OCI-LY7 (cell line): Measurements from ENCODE around the gene NOL9. TPM values are rescaled to one million over a fixed set of nuclear protein-coding genes. Genes with fewer than 3 reads are reported as not detected.

Source experiments
- BruUV-seq: library from RNA; stranded (reverse); fragments of 400-500 nt; replicated peaks from 2 replicates; lab custom pipeline; 2021; lab: Mats Ljungman, UMichigan
- CTCF ChIA-PET: fragments of 300-600 bp; sonication (Branson Sonifier 250); formaldehyde crosslinking; loops from one replicate; lab custom pipeline; 2022; ENCODE audit warnings: antibody characterized with exemption; ENCODE audit not compliant: unreplicated experiment; lab: Charles Lee
- POLR2A ChIA-PET: fragments of 300-600 bp; sonication (Branson Sonifier 250); formaldehyde crosslinking; loops from one replicate; lab custom pipeline; 2022; ENCODE audit warnings: antibody characterized with exemption; lab: Charles Lee
- DNase-seq: peaks from one replicate; pipeline ENCODE4 v3.0.0-alpha.2; 2015; ENCODE audit warnings: low spot score
- H2AFZ ChIP-seq: fragments of 200-600 bp; sonication (generic), shearing (Covaris generic); 2 replicates; pipeline ENCODE4 v1.6.1; 2014; ENCODE audit warnings: mild to moderate bottlenecking, antibody characterized with exemption, low read length, moderate library complexity
- H3K27ac ChIP-seq: fragments of 200-600 bp; sonication (generic); 2 replicates; pipeline ENCODE4 v1.5.1; 2014; ENCODE audit warnings: mixed run types, low read depth, mild to moderate bottlenecking, moderate library complexity, low read length, inconsistent platforms; ENCODE audit not compliant: poor library complexity, severe bottlenecking
- H3K36me3 ChIP-seq: fragments of 200-600 bp; sonication (generic); 2 replicates; pipeline ENCODE4 v1.6.1; 2014; ENCODE audit warnings: mild to moderate bottlenecking, antibody characterized with exemption, low read length, moderate library complexity, mixed read lengths; ENCODE audit not compliant: insufficient read depth
- H3K4me1 ChIP-seq: fragments of 200-600 bp; sonication (generic); 2 replicates; pipeline ENCODE4 v1.5.1; 2014; ENCODE audit warnings: mild to moderate bottlenecking, low read length; ENCODE audit not compliant: insufficient read depth, poor library complexity, severe bottlenecking
- H3K4me2 ChIP-seq: fragments of 200-600 bp; sonication (generic); 2 replicates; pipeline ENCODE4 v1.6.1; 2014; ENCODE audit warnings: mild to moderate bottlenecking, low read length
- H3K4me3 ChIP-seq: fragments of 200-600 bp; sonication (generic); 2 replicates; pipeline ENCODE4 v1.5.1; 2014; ENCODE audit warnings: mild to moderate bottlenecking, low read depth, low read length; ENCODE audit not compliant: poor library complexity, severe bottlenecking
- H3K79me2 ChIP-seq: fragments of 200-600 bp; sonication (generic); 2 replicates; pipeline ENCODE4 v1.6.1; 2016; ENCODE audit warnings: low read depth, mild to moderate bottlenecking, low read length, moderate library complexity, mixed read lengths; ENCODE audit not compliant: insufficient read depth
- H3K9me2 ChIP-seq: fragments of 200-600 bp; sonication (generic); 2 replicates; pipeline ENCODE4 v1.6.1; 2016; ENCODE audit warnings: mild to moderate bottlenecking, low read length, mixed read lengths; ENCODE audit not compliant: insufficient read depth
- H3K9me3 ChIP-seq: fragments of 200-600 bp; sonication (generic); 2 replicates; pipeline ENCODE4 v1.6.1; 2014; ENCODE audit warnings: mild to moderate bottlenecking, mixed run types, low read length, mixed read lengths
- H4K20me1 ChIP-seq: fragments of 200-600 bp; sonication (generic); 2 replicates; pipeline ENCODE4 v1.6.1; 2014; ENCODE audit warnings: mild to moderate bottlenecking, antibody characterized with exemption, low read length, moderate library complexity, mixed read lengths; ENCODE audit not compliant: insufficient read depth
- EZH2phosphoT487 ChIP-seq: fragments of 200-600 bp; sonication (generic); IDR thresholded peaks from 2 replicates; pipeline ENCODE4 v1.6.1; 2018; ENCODE audit warnings: low read depth, borderline replicate concordance, mild to moderate bottlenecking, mixed run types, antibody characterized with exemption, low read length, moderate library complexity, mixed read lengths
- intact Hi-C: fragments of 100-400 bp; cut with micrococcal nuclease; formaldehyde crosslinking; loops from one replicate; pipeline ENCODE4 v1.10.0; 2022; ENCODE audit not compliant: unreplicated experiment
- total RNA-seq, 2 experiments: library from RNA; depleted of rRNA in 1 of 2; stranded (reverse); fragments of >200 nt in 1 of 2; shearing (Covaris generic) in 1 of 2; gene quantifications; 2 replicates each; pipeline ENCODE4 v1.2.3, GENCODE V29; 2014 to 2022
- TF ChIP-seq, protein P1 (sequence below): fragments of 200-600 bp; sonication (generic); conservative IDR thresholded peaks from 2 replicates; pipeline ENCODE4 v1.5.1; 2014; ENCODE audit warnings: mild to moderate bottlenecking, antibody characterized with exemption, low read length, moderate library complexity, mixed read lengths

The NOL9 gene
- total RNA-seq, 2 experiments from 2014 or later, result 39.1 to 58.8 TPM

DNA sequence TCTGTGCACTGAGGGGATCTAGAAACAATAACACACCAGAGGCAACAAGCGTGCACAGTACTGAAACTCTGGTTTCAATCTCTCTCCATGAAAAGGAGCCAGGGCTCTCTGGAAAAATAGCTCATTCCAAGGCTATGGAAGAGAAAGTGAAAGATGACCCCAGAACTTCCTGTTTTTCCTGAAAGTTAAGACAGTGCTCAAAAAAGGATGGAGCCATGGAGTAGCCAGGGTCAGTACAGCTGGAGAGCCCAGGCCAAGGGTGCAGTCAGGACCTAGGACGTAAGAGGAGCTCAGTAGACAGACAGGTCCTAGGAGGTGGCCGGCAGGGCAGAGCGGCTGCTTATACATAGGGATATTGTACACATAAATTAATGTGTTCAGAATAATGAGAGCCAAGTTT, 19.1 kb downstream of the NOL9 start:
- Histone ChIP-seq H3K4me1 (no peaks in the 10 kb centered on the region), H3K9me2 (no peaks in the 10 kb centered on the region), H2AFZ (no peak overlapping the region), H3K9me3 (no peaks in the 10 kb centered on the region), H3K4me3 (no peak overlapping the region), H4K20me1 (no peaks in the 10 kb centered on the region), H3K27ac (no peak overlapping the region), H3K4me2 (no peak overlapping the region), H3K36me3 (peaks cover 87% of the 10 kb centered on the region), H3K79me2 (no peaks in the 10 kb centered on the region)
- intact Hi-C loops, result no loop called here
- ChIA-PET CTCF (no interaction called here), POLR2A (interaction anchor here (0.6 to 0.7 kb wide), 2 partner anchors 10 to 17 kb away, joined by 4 read pairs; no protein-coding TSS in a partner anchor)
- no peak for TF ChIP-seq EZH2phosphoT487
- TF ChIP-seq, protein P1, sequence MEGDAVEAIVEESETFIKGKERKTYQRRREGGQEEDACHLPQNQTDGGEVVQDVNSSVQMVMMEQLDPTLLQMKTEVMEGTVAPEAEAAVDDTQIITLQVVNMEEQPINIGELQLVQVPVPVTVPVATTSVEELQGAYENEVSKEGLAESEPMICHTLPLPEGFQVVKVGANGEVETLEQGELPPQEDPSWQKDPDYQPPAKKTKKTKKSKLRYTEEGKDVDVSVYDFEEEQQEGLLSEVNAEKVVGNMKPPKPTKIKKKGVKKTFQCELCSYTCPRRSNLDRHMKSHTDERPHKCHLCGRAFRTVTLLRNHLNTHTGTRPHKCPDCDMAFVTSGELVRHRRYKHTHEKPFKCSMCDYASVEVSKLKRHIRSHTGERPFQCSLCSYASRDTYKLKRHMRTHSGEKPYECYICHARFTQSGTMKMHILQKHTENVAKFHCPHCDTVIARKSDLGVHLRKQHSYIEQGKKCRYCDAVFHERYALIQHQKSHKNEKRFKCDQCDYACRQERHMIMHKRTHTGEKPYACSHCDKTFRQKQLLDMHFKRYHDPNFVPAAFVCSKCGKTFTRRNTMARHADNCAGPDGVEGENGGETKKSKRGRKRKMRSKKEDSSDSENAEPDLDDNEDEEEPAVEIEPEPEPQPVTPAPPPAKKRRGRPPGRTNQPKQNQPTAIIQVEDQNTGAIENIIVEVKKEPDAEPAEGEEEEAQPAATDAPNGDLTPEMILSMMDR, result no peak
- no TSS peak for BruUV-seq
- DNase-seq, result no peak

DNA sequence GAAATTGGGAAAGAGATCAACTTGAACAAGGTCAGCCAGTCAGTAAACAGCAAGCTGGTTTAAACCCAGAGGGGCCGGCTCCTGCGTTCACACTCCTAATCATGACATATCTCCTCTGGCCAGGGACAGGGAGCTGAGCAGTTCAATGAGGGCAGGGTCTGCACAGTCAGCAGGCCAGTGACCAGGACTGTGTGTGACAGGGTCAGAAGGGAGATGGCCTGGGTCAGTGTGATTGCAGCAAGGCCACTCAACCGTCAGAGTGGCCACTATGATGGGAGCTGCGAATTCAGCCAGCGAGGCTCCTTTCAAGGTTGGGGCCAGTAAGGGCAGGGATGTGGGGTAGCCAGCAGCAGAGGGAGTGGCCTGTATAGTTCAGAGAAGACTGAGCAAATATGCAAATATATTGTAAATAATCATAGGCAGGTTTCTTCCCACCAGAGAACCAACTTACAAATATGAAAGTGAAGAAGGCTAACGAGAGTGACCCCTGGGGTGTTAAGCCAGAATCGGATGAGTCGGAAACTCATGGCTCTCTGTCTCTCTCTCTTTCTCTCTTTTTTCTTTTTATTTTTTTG, 20.0 kb downstream of the NOL9 start:
- H3K4me1 ChIP-seq, result no peaks in the 10 kb centered on the region
- intact Hi-C loops, result no loop called here
- H3K36me3 ChIP-seq, result peaks cover 85% of the 10 kb centered on the region
- H3K9me3 ChIP-seq, result no peaks in the 10 kb centered on the region
- no peak overlapping the region for H3K4me3 ChIP-seq
- H2AFZ ChIP-seq, result no peak overlapping the region
- no peak for TF ChIP-seq EZH2phosphoT487
- TF ChIP-seq, protein P1, result no peak
- H3K27ac ChIP-seq, result no peak overlapping the region
- H3K4me2 ChIP-seq, result no peak overlapping the region
- no TSS peak for BruUV-seq
- no peak for DNase-seq
- CTCF ChIA-PET, result no interaction called here
- H3K9me2 ChIP-seq, result no peaks in the 10 kb centered on the region
- POLR2A ChIA-PET, result no interaction called here
- no peaks in the 10 kb centered on the region for H4K20me1 ChIP-seq
- no peaks in the 10 kb centered on the region for H3K79me2 ChIP-seq

DNA sequence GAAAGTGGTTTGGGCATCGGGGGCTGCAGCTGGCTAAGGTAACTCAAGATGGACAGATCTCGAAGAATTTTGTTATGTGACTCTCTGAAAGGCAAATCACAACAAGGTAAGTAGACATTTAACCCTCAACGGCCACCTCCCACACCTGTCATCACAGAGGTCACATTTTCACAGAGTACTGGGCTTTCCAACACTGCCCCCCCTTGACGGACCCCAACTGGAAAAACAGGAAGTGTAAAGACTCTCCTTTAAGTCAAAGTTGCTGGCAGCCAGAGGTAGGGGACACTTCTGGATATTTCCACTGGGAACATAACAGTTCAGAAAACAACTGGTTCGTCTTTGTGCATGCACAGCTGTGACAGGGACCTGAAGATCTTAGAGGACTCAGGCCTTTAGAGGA, 22.3 kb downstream of the NOL9 start:
- Histone ChIP-seq H3K9me3 (no peaks in the 10 kb centered on the region), H4K20me1 (no peaks in the 10 kb centered on the region), H3K79me2 (no peaks in the 10 kb centered on the region), H3K27ac (no peak overlapping the region), H3K9me2 (no peaks in the 10 kb centered on the region), H3K36me3 (peaks cover 90% of the 10 kb centered on the region), H3K4me1 (no peaks in the 10 kb centered on the region), H2AFZ (no peak overlapping the region), H3K4me3 (no peak overlapping the region), H3K4me2 (no peak overlapping the region)
- ChIA-PET POLR2A (no interaction called here), CTCF (no interaction called here)
- BruUV-seq, result no TSS peak
- no peak for DNase-seq
- intact Hi-C loops, result no loop called here
- TF ChIP-seq, protein P1, result no peak
- TF ChIP-seq EZH2phosphoT487, result no peak
